ENCODE results near the gene SIK2. TPM values are rescaled to one million over a fixed set of nuclear protein-coding genes. Genes with fewer than 3 reads are reported as not detected.

SIK2 gene
- total RNA-seq, 1 donor from 2014 or later = 16.3 TPM

- H2AFZ ChIP-seq (replicated peaks) = no peak overlapping the region
- Mint-ChIP-seq H3K36me3 (peaks cover under 1% of the 10 kb centered on the region), H3K27me3 (ENCODE audit: insufficient read depth, low read depth) (no peaks in the 10 kb centered on the region), H3K4me3 (no peak overlapping the region), H3K27ac (no peak overlapping the region), H3K4me1 (no peaks in the 10 kb centered on the region), H3K9me3 (no peaks in the 10 kb centered on the region)
- TF ChIP-seq EZH2 (IDR thresholded peaks at IDR 0.05) = no peak
- no peak for TF ChIP-seq EZH2phosphoT487 (IDR thresholded peaks at IDR 0.05)
- TF ChIP-seq CTCF (IDR thresholded peaks at IDR 0.05) = no peak
- H3F3A ChIP-seq (ENCODE audit: low read depth) = no peaks in the 10 kb centered on the region
- no peaks in the 10 kb centered on the region for H3K27me3 ChIP-seq
- no peak overlapping the region for H3K4me3 ChIP-seq
- peaks cover 26% of the 10 kb centered on the region for H3K79me2 ChIP-seq (ENCODE audit: low read depth)
- no peaks in the 10 kb centered on the region for H4K20me1 ChIP-seq (ENCODE audit: low read depth)
- no peak for DNase-seq (ENCODE audit: low spot score)
- no peak overlapping the region for H3K27ac ChIP-seq
- peaks cover 4% of the 10 kb centered on the region for H3K36me3 ChIP-seq
- no peak overlapping the region for H3K4me2 ChIP-seq
- H3K9ac ChIP-seq = no peak overlapping the region
- H3K4me1 ChIP-seq = no peaks in the 10 kb centered on the region
- no peaks in the 10 kb centered on the region for H3K9me3 ChIP-seq (ENCODE audit: low read depth)
Measured at GRCh38 chr11:111612224-111612623, 10.0 kb downstream of the SIK2 start.

GRCh38 chr11:111617286-111617685 lies 15.0 kb downstream of the SIK2 start:
- no peaks in the 10 kb centered on the region for H3K4me1 ChIP-seq
- no peaks in the 10 kb centered on the region for H3K9me3 ChIP-seq (ENCODE audit: low read depth)
- H3K27me3 ChIP-seq = no peaks in the 10 kb centered on the region
- Mint-ChIP-seq H3K9me3 (no peaks in the 10 kb centered on the region), H3K4me3 (no peak overlapping the region), H3K27me3 (ENCODE audit: insufficient read depth, low read depth) (no peaks in the 10 kb centered on the region), H3K4me1 (no peaks in the 10 kb centered on the region), H3K36me3 (peaks cover 14% of the 10 kb centered on the region), H3K27ac (no peak overlapping the region)
- H4K20me1 ChIP-seq (ENCODE audit: low read depth) = no peaks in the 10 kb centered on the region
- no peak overlapping the region for H3K27ac ChIP-seq
- H3K4me3 ChIP-seq = no peak overlapping the region
- H3K79me2 ChIP-seq (ENCODE audit: low read depth) = no peaks in the 10 kb centered on the region
- no peak overlapping the region for H3K9ac ChIP-seq
- H3F3A ChIP-seq (ENCODE audit: low read depth) = no peaks in the 10 kb centered on the region
- no peak overlapping the region for H3K4me2 ChIP-seq
- no peak for DNase-seq (ENCODE audit: low spot score)
- TF ChIP-seq CTCF (IDR thresholded peaks at IDR 0.05) (no peak), EZH2 (IDR thresholded peaks at IDR 0.05) (no peak), EZH2phosphoT487 (IDR thresholded peaks at IDR 0.05) (no peak)
- H2AFZ ChIP-seq (replicated peaks) = no peak overlapping the region
- peaks cover 20% of the 10 kb centered on the region for H3K36me3 ChIP-seq

- no peak overlapping the region for H3K4me3 Mint-ChIP-seq
- peaks cover 39% of the 10 kb centered on the region for H3K36me3 Mint-ChIP-seq
- Histone ChIP-seq H2AFZ (replicated peaks) (no peak overlapping the region), H3K4me3 (no peak overlapping the region), H3K27ac (no peak overlapping the region), H3F3A (ENCODE audit: low read depth) (no peaks in the 10 kb centered on the region), H3K9ac (no peak overlapping the region), H3K79me2 (ENCODE audit: low read depth) (no peaks in the 10 kb centered on the region), H3K27me3 (no peaks in the 10 kb centered on the region), H4K20me1 (ENCODE audit: low read depth) (no peaks in the 10 kb centered on the region), H3K9me3 (ENCODE audit: low read depth) (no peaks in the 10 kb centered on the region), H3K4me2 (no peak overlapping the region), H3K36me3 (peaks cover 20% of the 10 kb centered on the region), H3K4me1 (no peaks in the 10 kb centered on the region)
- DNase-seq (ENCODE audit: low spot score) = no peak
- no peaks in the 10 kb centered on the region for H3K27me3 Mint-ChIP-seq (ENCODE audit: insufficient read depth, low read depth)
- TF ChIP-seq EZH2 (IDR thresholded peaks at IDR 0.05) (no peak), EZH2phosphoT487 (IDR thresholded peaks at IDR 0.05) (no peak), CTCF (IDR thresholded peaks at IDR 0.05) (no peak)
- H3K4me1 Mint-ChIP-seq = no peaks in the 10 kb centered on the region
- peaks cover 9% of the 10 kb centered on the region for H3K9me3 Mint-ChIP-seq
- no peak overlapping the region for H3K27ac Mint-ChIP-seq
Measured at GRCh38 chr11:111620518-111620917, 18.3 kb downstream of the SIK2 start.
